Measurements from ENCODE around the gene GREM2. TPM values are rescaled to one million over a fixed set of nuclear protein-coding genes. Genes with fewer than 3 reads are reported as not detected.

The GREM2 gene
- total RNA-seq, 1 experiment from 2014 or later = not detected

DNA sequence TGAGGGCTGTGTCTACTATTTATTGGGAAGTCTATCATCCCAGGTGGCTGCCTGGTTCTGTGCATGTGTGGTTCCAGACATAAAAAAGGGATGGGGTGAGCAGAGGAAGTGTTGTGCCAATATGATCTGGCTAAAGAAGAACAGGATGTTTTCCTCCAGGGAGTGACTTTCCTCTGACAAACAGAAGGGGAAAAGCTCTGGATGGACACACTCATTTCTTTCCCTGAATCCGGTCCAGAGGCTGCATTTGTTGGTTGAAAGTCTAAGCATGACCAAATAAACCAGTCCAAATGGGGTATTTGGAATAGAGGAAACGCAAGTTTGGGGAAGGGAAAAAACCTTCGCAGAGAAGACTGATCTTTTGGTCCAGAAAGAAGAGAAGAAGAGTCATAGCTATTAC lies 12.7 kb downstream of the GREM2 start:
- H3K9ac ChIP-seq (ENCODE audit: extremely low read depth, insufficient read length, low read length) = no peak overlapping the region
- no peak overlapping the region for H3T11ph ChIP-seq (ENCODE audit: low read length)
- Mint-ChIP-seq H3K4me1 (no peaks in the 10 kb centered on the region), H3K9me3 (no peaks in the 10 kb centered on the region), H3K36me3 (ENCODE audit: insufficient read depth in 1 of 3, low read depth in 3 of 3) (no peaks in the 10 kb centered on the region), H3K27me3 (ENCODE audit: low read depth) (no peaks in the 10 kb centered on the region), H3K27ac (no peak overlapping the region; a peak in 1 of 7 replicates), H3K4me3 (no peak overlapping the region)
- no peaks in the 10 kb centered on the region for H3K79me1 ChIP-seq (ENCODE audit: insufficient read depth, low read depth, low read length, poor library complexity, severe bottlenecking)
- H4K8ac ChIP-seq (replicated peaks; ENCODE audit: insufficient read length, low read depth, low read length) = no peak overlapping the region
- H4K91ac ChIP-seq (ENCODE audit: insufficient read length, low read depth, low read length) = no peak overlapping the region
- H3K9me3 ChIP-seq (ENCODE audit: control insufficient read depth, low read depth, low read length) = no peaks in the 10 kb centered on the region
- no peak overlapping the region for H2BK15ac ChIP-seq (ENCODE audit: low read depth, low read length)
- H2BK5ac ChIP-seq (ENCODE audit: insufficient read length, low read length) = no peak overlapping the region
- H3K23ac ChIP-seq (ENCODE audit: insufficient read length, low read depth, low read length) = no peak overlapping the region
- WGBS (ENCODE audit: extremely low coverage, insufficient read length, low lambda C conversion rate) = no CpG with 5 or more reads among the region's 3 CpGs
- H2BK120ac ChIP-seq (ENCODE audit: low read depth, low read length, poor library complexity, severe bottlenecking) = no peak overlapping the region
- H2BK12ac ChIP-seq (ENCODE audit: insufficient read length, low read depth, low read length) = no peak overlapping the region
- H3K27ac ChIP-seq (ENCODE audit: insufficient read length, low read depth, low read length) = no peak overlapping the region
- no peak overlapping the region for H4K5ac ChIP-seq (ENCODE audit: insufficient read length, low read depth, low read length)
- TF ChIP-seq, protein P1, sequence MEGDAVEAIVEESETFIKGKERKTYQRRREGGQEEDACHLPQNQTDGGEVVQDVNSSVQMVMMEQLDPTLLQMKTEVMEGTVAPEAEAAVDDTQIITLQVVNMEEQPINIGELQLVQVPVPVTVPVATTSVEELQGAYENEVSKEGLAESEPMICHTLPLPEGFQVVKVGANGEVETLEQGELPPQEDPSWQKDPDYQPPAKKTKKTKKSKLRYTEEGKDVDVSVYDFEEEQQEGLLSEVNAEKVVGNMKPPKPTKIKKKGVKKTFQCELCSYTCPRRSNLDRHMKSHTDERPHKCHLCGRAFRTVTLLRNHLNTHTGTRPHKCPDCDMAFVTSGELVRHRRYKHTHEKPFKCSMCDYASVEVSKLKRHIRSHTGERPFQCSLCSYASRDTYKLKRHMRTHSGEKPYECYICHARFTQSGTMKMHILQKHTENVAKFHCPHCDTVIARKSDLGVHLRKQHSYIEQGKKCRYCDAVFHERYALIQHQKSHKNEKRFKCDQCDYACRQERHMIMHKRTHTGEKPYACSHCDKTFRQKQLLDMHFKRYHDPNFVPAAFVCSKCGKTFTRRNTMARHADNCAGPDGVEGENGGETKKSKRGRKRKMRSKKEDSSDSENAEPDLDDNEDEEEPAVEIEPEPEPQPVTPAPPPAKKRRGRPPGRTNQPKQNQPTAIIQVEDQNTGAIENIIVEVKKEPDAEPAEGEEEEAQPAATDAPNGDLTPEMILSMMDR (conservative IDR thresholded peaks at IDR 0.05) = no peak
- no peak for DNase-seq
- no peaks in the 10 kb centered on the region for H3K23me2 ChIP-seq (ENCODE audit: insufficient read length, low read depth, low read length, poor library complexity, severe bottlenecking)
- no peak overlapping the region for H3K18ac ChIP-seq (ENCODE audit: insufficient read length, low read depth, low read length)
- H3K4ac ChIP-seq (ENCODE audit: low read depth, low read length) = no peak overlapping the region
- no peaks in the 10 kb centered on the region for H4K20me1 ChIP-seq (ENCODE audit: control insufficient read depth, insufficient read depth, insufficient read length)
- H3K4me1 ChIP-seq (ENCODE audit: insufficient read depth, low read length) = no peaks in the 10 kb centered on the region
- H3K79me2 ChIP-seq (ENCODE audit: insufficient read depth, low read length) = no peaks in the 10 kb centered on the region
- H3K14ac ChIP-seq (ENCODE audit: insufficient read depth, low read length) = no peak overlapping the region
- no peak overlapping the region for H2AK5ac ChIP-seq (ENCODE audit: insufficient read length, low read length)
- H2BK20ac ChIP-seq (ENCODE audit: low read depth, low read length, poor library complexity, severe bottlenecking) = no peak overlapping the region
- no peaks in the 10 kb centered on the region for H3K27me3 ChIP-seq (ENCODE audit: insufficient read depth, low read length)
- no peak overlapping the region for H3K56ac ChIP-seq (ENCODE audit: insufficient read length, low read depth, low read length)
- no peak overlapping the region for H2AFZ ChIP-seq (ENCODE audit: low read length)
- H3K4me2 ChIP-seq (ENCODE audit: insufficient read depth, insufficient read length, low read length) = no peak overlapping the region
